H1 (cell line): Measurements from ENCODE around the gene CELF5. TPM values are rescaled to one million over a fixed set of nuclear protein-coding genes. Genes with fewer than 3 reads are reported as not detected.

Experiments used
- CTCF ChIA-PET: fragments of 300-600 bp; sonication (Branson Sonifier 250); formaldehyde crosslinking; loops from one replicate; lab custom pipeline; 2021; ENCODE audit not compliant: partially characterized antibody; lab: Charles Lee
- POLR2A ChIA-PET: fragments of 300-600 bp; sonication (Branson Sonifier 250); formaldehyde crosslinking; loops from one replicate; lab custom pipeline; 2021; ENCODE audit warnings: inconsistent platforms; ENCODE audit not compliant: partially characterized antibody; lab: Charles Lee
- DNase-seq, 2 experiments: peaks; one replicate each; pipeline versions ENCODE4 v3.0.0 to v3.0.0-alpha.2; 2010 to 2022; ENCODE audit warnings: low spot score in 2 of 2, low read depth in 1 of 2, mixed read lengths in 1 of 2
- FAIRE-seq: peaks from 2 replicates; lab custom pipeline; 2011; peaks lifted over from hg19 to GRCh38; lab: Jason Lieb, UNC
- H2AFZ ChIP-seq: 2 replicates; pipeline ENCODE4 v1.8.1; 2012; ENCODE audit warnings: low read length, inconsistent platforms
- H2AK5ac ChIP-seq: 2 replicates; pipeline ENCODE4 v1.6.1; 2013; ENCODE audit warnings: low read depth, low read length
- H2BK120ac ChIP-seq: replicated peaks from 2 replicates; pipeline ENCODE3; 2013; ENCODE audit warnings: low read depth, low read length, inconsistent platforms
- H2BK12ac ChIP-seq: 2 replicates; pipeline ENCODE4 v1.6.1; 2013; ENCODE audit warnings: low read depth, low read length
- H2BK15ac ChIP-seq: 2 replicates; pipeline ENCODE4 v1.6.1; 2013; ENCODE audit warnings: low read length
- H2BK20ac ChIP-seq: 2 replicates; pipeline ENCODE4 v1.6.1; 2013; ENCODE audit warnings: low read length
- H2BK5ac ChIP-seq: 2 replicates; pipeline ENCODE4 v1.6.1; 2013; ENCODE audit warnings: low read depth, low read length
- H3K14ac ChIP-seq: 2 replicates; pipeline ENCODE4 v1.6.1; 2013; ENCODE audit warnings: inconsistent platforms; ENCODE audit not compliant: insufficient read length
- H3K18ac ChIP-seq: 2 replicates; pipeline ENCODE4 v1.6.1; 2013; ENCODE audit warnings: low read length; ENCODE audit errors: extremely low read depth
- H3K23ac ChIP-seq: 2 replicates; pipeline ENCODE4 v1.6.1; 2013; ENCODE audit warnings: inconsistent platforms; ENCODE audit not compliant: insufficient read length
- H3K23me2 ChIP-seq: 2 replicates; pipeline ENCODE4 v1.6.1; 2013; ENCODE audit warnings: low read depth, low read length
- H3K27ac ChIP-seq: 2 replicates; pipeline ENCODE4 v1.6.1; 2011; ENCODE audit warnings: low read depth, low read length, inconsistent platforms
- H3K27me3 ChIP-seq, 4 experiments: replicated peaks in 1 of 4; 1 replicate in 1 of 4; 2 replicates in 3 of 4; pipeline versions ENCODE4 v1.6.1 to v1.8.1; 2011 to 2013; ENCODE audit warnings: low read length in 3 of 4, mild to moderate bottlenecking in 3 of 4, inconsistent platforms in 2 of 4, mixed read lengths in 2 of 4, moderate library complexity in 1 of 4; ENCODE audit not compliant: control insufficient read depth in 3 of 4, insufficient read depth in 3 of 4; ENCODE audit errors: extremely low read depth in 1 of 4
- H3K36me3 ChIP-seq, 4 experiments: 2 replicates each; pipeline versions ENCODE4 v1.6.1 to v1.8.1; 2011 to 2013; ENCODE audit warnings: mild to moderate bottlenecking in 4 of 4, low read length in 3 of 4, moderate library complexity in 2 of 4, control low read depth in 1 of 4, inconsistent platforms in 1 of 4; ENCODE audit not compliant: insufficient read depth in 4 of 4, control insufficient read depth in 2 of 4
- H3K4ac ChIP-seq: replicated peaks from 2 replicates; pipeline ENCODE3; 2013; ENCODE audit warnings: low read length, low read depth, mixed read lengths, inconsistent platforms; ENCODE audit not compliant: insufficient read length
- H3K4me1 ChIP-seq, 4 experiments: replicated peaks in 1 of 4; 1 replicate in 1 of 4; 2 replicates in 3 of 4; pipeline versions ENCODE4 v1.6.1 to v1.8.1; 2011 to 2013; ENCODE audit warnings: low read length in 3 of 4, inconsistent platforms in 2 of 4, mixed read lengths in 1 of 4; ENCODE audit not compliant: insufficient read depth in 4 of 4, control insufficient read depth in 3 of 4
- H3K4me2 ChIP-seq, 2 experiments: 2 replicates each; pipeline versions ENCODE4 v1.6.1 to v1.8.1; 2011 to 2013; ENCODE audit warnings: low read depth in 2 of 2, low read length in 2 of 2, control low read depth in 1 of 2, inconsistent platforms in 1 of 2, mild to moderate bottlenecking in 1 of 2; ENCODE audit not compliant: insufficient read depth in 1 of 2
- H3K4me3 ChIP-seq, 4 experiments: fragments of 200-600, 300-600 bp in 1 of 4; sonication (generic), shearing (Covaris generic), sonication (Bioruptor Twin) in 1 of 4; 2 replicates each; pipeline versions ENCODE4 v1.5.1 to v1.8.1; 2011 to 2016; ENCODE audit warnings: low read length in 4 of 4, low read depth in 3 of 4, control low read depth in 2 of 4, inconsistent platforms in 2 of 4, mild to moderate bottlenecking in 2 of 4, mixed read lengths in 1 of 4, moderate library complexity in 1 of 4; ENCODE audit not compliant: insufficient read depth in 2 of 4; ENCODE audit errors: extremely low read depth in 1 of 4
- H3K56ac ChIP-seq: replicated peaks from 2 replicates; pipeline ENCODE3; 2013; ENCODE audit warnings: low read depth, mild to moderate bottlenecking, mixed read lengths, low read length, inconsistent platforms; ENCODE audit not compliant: insufficient read length
- H3K79me1 ChIP-seq: 2 replicates; pipeline ENCODE4 v1.6.1; 2013; ENCODE audit warnings: low read depth, low read length, control low read depth
- H3K79me2 ChIP-seq, 2 experiments: 2 replicates each; pipeline versions ENCODE4 v1.6.1 to v1.8.1; 2012 to 2013; ENCODE audit warnings: low read length in 2 of 2, mild to moderate bottlenecking in 2 of 2, inconsistent platforms in 1 of 2; ENCODE audit not compliant: insufficient read depth in 2 of 2, control insufficient read depth in 1 of 2
- H3K9ac ChIP-seq, 4 experiments: replicated peaks in 1 of 4; 1 replicate in 1 of 4; 2 replicates in 3 of 4; pipeline versions ENCODE4 v1.6.1 to v1.8.1; 2011 to 2013; ENCODE audit warnings: low read depth in 3 of 4, low read length in 3 of 4, control low read depth in 2 of 4, mild to moderate bottlenecking in 2 of 4, moderate library complexity in 2 of 4, inconsistent platforms in 1 of 4; ENCODE audit errors: extremely low read depth in 1 of 4
- H3K9me3 ChIP-seq, 2 experiments: 2 replicates each; pipeline versions ENCODE4 v1.6.1 to v1.8.1; 2012 to 2013; ENCODE audit warnings: mild to moderate bottlenecking in 2 of 2, moderate library complexity in 2 of 2, control low read depth in 1 of 2, inconsistent platforms in 1 of 2, low read depth in 1 of 2, low read length in 1 of 2, mixed read lengths in 1 of 2; ENCODE audit not compliant: insufficient read depth in 2 of 2
- H4K20me1 ChIP-seq, 2 experiments: replicated peaks in 1 of 2; 2 replicates each; pipeline versions ENCODE3 to v1.8.1; 2011 to 2013; ENCODE audit warnings: inconsistent platforms in 2 of 2, low read length in 2 of 2, mild to moderate bottlenecking in 1 of 2; ENCODE audit not compliant: insufficient read depth in 2 of 2, control insufficient read depth in 1 of 2
- H4K5ac ChIP-seq: 2 replicates; pipeline ENCODE4 v1.6.1; 2013; ENCODE audit warnings: low read length, low read depth, mixed read lengths, inconsistent platforms; ENCODE audit not compliant: insufficient read length
- H4K8ac ChIP-seq: 2 replicates; pipeline ENCODE4 v1.8.0; 2013; ENCODE audit warnings: mild to moderate bottlenecking, moderate library complexity, low read length, inconsistent platforms; ENCODE audit not compliant: insufficient read depth; ENCODE audit errors: extremely low read depth
- H4K91ac ChIP-seq: replicated peaks from 2 replicates; pipeline ENCODE3; 2013; ENCODE audit warnings: low read length, mixed read lengths, inconsistent platforms; ENCODE audit not compliant: insufficient read length
- CBX5 ChIP-seq: fragments of 300-800, 300-1000 bp; sonication (generic); IDR thresholded peaks from 2 replicates; pipeline ENCODE4 v1.7.1; 2016; ENCODE audit warnings: antibody characterized with exemption, low read length, low read depth
- FOSL1 ChIP-seq: IDR thresholded peaks from 2 replicates; pipeline ENCODE4 v1.6.1; 2011; ENCODE audit warnings: mild to moderate bottlenecking, low read depth, low read length, moderate library complexity; ENCODE audit not compliant: insufficient read depth
- GABPA ChIP-seq: IDR thresholded peaks from 2 replicates; pipeline ENCODE4 v1.6.1; 2011; ENCODE audit warnings: mild to moderate bottlenecking, low read length, moderate library complexity, borderline replicate concordance; ENCODE audit not compliant: insufficient read depth
- KDM1A ChIP-seq: fragments of 200-600, 300-600 bp; sonication (generic); IDR thresholded peaks from 2 replicates; pipeline ENCODE4 v1.7.1; 2016; ENCODE audit warnings: mild to moderate bottlenecking, low read length, borderline replicate concordance
- KDM4A ChIP-seq: IDR thresholded peaks from one replicate; pipeline ENCODE4 v1.7.1; 2012; ENCODE audit warnings: low read depth, mild to moderate bottlenecking, moderate library complexity, low read length, inconsistent platforms; ENCODE audit not compliant: severe bottlenecking
- POLR2A ChIP-seq, 2 experiments: IDR thresholded peaks; 1 replicate in 1 of 2; 2 replicates in 1 of 2; pipeline ENCODE4 v1.6.1; 2011; ENCODE audit warnings: low read depth in 2 of 2, low read length in 2 of 2, mild to moderate bottlenecking in 2 of 2; ENCODE audit errors: control extremely low read depth in 1 of 2
- SAP30 ChIP-seq: fragments of 300-600 bp; sonication (generic); IDR thresholded peaks from 2 replicates; pipeline ENCODE4 v1.7.1; 2012; ENCODE audit warnings: low read length, moderate library complexity, mild to moderate bottlenecking, inconsistent platforms; ENCODE audit not compliant: insufficient read depth, insufficient replicate concordance
- SIN3A ChIP-seq, 2 experiments: IDR thresholded peaks in 1 of 2; conservative IDR thresholded peaks in 1 of 2; 2 replicates each; pipeline ENCODE4 v1.6.1; 2011 to 2012; ENCODE audit warnings: low read length in 2 of 2, improper control_type of control experiment in 1 of 2, low read depth in 1 of 2, mild to moderate bottlenecking in 1 of 2
- SP1 ChIP-seq: IDR thresholded peaks from 2 replicates; pipeline ENCODE4 v1.6.1; 2011; ENCODE audit warnings: low read depth, low read length
- TBP ChIP-seq: IDR thresholded peaks from 2 replicates; pipeline ENCODE4 v1.6.1; 2011; ENCODE audit warnings: low read depth, low read length, improper control_type of control experiment
- WGBS, 2 experiments: shearing (Covaris generic) in 1 of 2; methylation state at CpG; one replicate each; pipeline versions ENCODE4 v1.1.6 to v1.1.7; 2013 to 2015; ENCODE audit warnings: low lambda C conversion rate in 2 of 2, mixed read lengths in 2 of 2, inconsistent platforms in 1 of 2, low coverage in 1 of 2, missing lambda C conversion rate in 1 of 2; ENCODE audit not compliant: insufficient replicate concordance in 2 of 2, insufficient coverage in 1 of 2, insufficient read length in 1 of 2; ENCODE audit errors: extremely low coverage in 1 of 2, missing lambda C conversion rate in 1 of 2; 5-methylcytosine and 5-hydroxymethylcytosine counted together
- polyA plus RNA-seq, 7 experiments: library from polyadenylated mRNA; depleted of rRNA in 3 of 7; stranded (reverse) in 5 of 7; unstranded in 2 of 7; fragments of >200 nt in 5 of 7; fragments of 200-250 nt in 2 of 7; gene quantifications; 1 replicate in 5 of 7; 2 replicates in 1 of 7; 4 replicates in 1 of 7; pipeline versions ENCODE4 v1.2.1 to v1.2.3, GENCODE V29; 2011 to 2013; ENCODE audit warnings: missing spikeins in 2 of 7, mixed read lengths in 2 of 7
- total RNA-seq: library from RNA; stranded (reverse); fragmentation: NEBNext Ultra II Directional; extraction: Animal tissue kit (Norgen Biotek cat#: 25700); gene quantifications from 2 replicates; pipeline ENCODE4 v1.2.1, GENCODE V29; 2021
- TF ChIP-seq, protein P1 (sequence below): IDR thresholded peaks from 2 replicates; pipeline ENCODE4 v1.6.1; 2012; ENCODE audit warnings: inconsistent platforms

The CELF5 gene
- total and polyA plus RNA-seq, 2 of the 8 experiments (the other 6 are each of a cell fraction or from before 2014, with no cell fraction given), result 9.8 to 15.0 TPM

DNA sequence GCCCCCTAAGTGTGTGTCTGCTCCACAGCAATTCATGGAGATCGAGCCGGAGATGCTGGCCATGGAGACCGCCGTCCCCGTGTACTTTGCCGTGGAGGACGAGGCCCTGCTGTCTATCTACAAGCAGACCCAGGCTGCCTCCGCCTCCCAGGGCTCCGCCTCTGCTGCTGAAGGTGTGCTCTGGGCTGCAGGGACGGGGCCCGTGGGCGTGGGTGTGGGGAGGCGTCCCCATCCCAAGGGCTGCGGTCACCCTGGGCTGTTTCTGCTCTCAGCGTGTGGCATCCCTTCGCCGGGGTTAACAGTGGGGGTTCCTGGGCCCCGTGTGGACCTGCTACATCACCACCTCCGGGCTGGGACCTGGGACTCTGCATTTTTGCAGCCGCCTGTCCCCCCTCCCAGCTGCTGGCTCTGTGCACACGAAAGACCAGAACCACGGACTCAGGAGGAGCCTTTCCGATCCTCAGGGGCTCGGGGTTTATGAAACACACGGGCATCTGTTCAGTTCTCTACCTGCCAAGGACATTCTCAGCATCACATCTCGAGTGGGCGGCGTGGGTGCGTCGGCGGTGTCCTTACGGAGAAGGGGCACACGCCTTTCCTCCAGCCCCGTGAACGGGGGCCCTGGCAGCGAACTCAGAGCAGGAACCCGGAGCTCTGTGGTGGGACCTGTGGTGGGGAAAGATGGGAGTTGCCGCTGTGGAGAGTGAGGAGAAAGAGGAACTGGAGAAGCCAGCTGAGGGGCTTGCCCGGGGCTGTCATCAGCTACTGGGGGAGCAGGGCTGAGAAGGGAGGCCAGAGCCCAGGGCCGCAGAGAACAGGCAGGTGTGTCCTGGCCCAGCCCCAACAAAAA is 31.0 kb upstream of the CELF5 start:
- H3K56ac ChIP-seq, result no peak overlapping the region
- POLR2A ChIA-PET, result no interaction called here
- no peak overlapping the region for H2AK5ac ChIP-seq
- H4K5ac ChIP-seq, result no peak overlapping the region
- H3K4me2 ChIP-seq, result no peak overlapping the region
- H3K27me3 ChIP-seq, result no peaks in the 10 kb centered on the region
- no peak overlapping the region for H3K4ac ChIP-seq
- H2BK12ac ChIP-seq, result no peak overlapping the region
- no peak overlapping the region for H2BK20ac ChIP-seq
- no peaks in the 10 kb centered on the region for H3K9me3 ChIP-seq
- no peak overlapping the region for H3K4me3 ChIP-seq
- peaks cover 0 to 6% (median 3%) of the 10 kb centered on the region in 4 experiments; a peak in 4 of 7 replicates for H3K4me1 ChIP-seq
- H4K91ac ChIP-seq, result no peak overlapping the region
- peaks cover 0 to 9% (median 6%) of the 10 kb centered on the region in 4 experiments; a peak in 3 of 8 replicates for H3K36me3 ChIP-seq
- FAIRE-seq (no peak), DNase-seq (no peak)
- H3K79me2 ChIP-seq, result peaks cover 0 to 40% of the 10 kb centered on the region in 2 experiments; a peak in 3 of 4 replicates
- no peak overlapping the region for H2BK120ac ChIP-seq
- no peak overlapping the region for H3K9ac ChIP-seq
- H3K23ac ChIP-seq, result no peak overlapping the region
- H2AFZ ChIP-seq, result no peak overlapping the region
- CTCF ChIA-PET, result interaction anchor here (1.0 kb wide), 1 partner anchor 10 kb away, joined by 5 read pairs; no protein-coding TSS in a partner anchor
- H2BK15ac ChIP-seq, result no peak overlapping the region
- H3K18ac ChIP-seq, result no peak overlapping the region
- H3K23me2 ChIP-seq, result no peaks in the 10 kb centered on the region
- no peak overlapping the region for H2BK5ac ChIP-seq
- no peak overlapping the region for H3K14ac ChIP-seq
- peaks cover 18 to 34% of the 10 kb centered on the region in 2 experiments for H4K20me1 ChIP-seq
- H4K8ac ChIP-seq, result no peak overlapping the region
- H3K27ac ChIP-seq, result no peak overlapping the region
- 94% methylated on average over 35 of the region's 40 CpGs; no CpG with 5 or more reads in 1 of the 2 experiments for WGBS, 2 experiments
- H3K79me1 ChIP-seq, result peaks cover 29% of the 10 kb centered on the region
- TF ChIP-seq, protein P1, sequence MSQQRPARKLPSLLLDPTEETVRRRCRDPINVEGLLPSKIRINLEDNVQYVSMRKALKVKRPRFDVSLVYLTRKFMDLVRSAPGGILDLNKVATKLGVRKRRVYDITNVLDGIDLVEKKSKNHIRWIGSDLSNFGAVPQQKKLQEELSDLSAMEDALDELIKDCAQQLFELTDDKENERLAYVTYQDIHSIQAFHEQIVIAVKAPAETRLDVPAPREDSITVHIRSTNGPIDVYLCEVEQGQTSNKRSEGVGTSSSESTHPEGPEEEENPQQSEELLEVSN, result no peak
- TF ChIP-seq POLR2A (IDR thresholded peaks at IDR 0.05; ENCODE audit: control extremely low read depth in 1 of 2, low read depth in 2 of 2, low read length in 2 of 2), result no peak
- no peak for TF ChIP-seq SP1
- TF ChIP-seq KDM1A, result no peak
- no peak for TF ChIP-seq GABPA
- no peak for TF ChIP-seq FOSL1
- no peak for TF ChIP-seq SIN3A (conservative IDR thresholded peaks at IDR 0.05 in 1 of 2, IDR thresholded peaks at IDR 0.05 in 1 of 2; ENCODE audit: low read depth in 1 of 2, low read length in 2 of 2)
- TF ChIP-seq TBP, result no peak
- TF ChIP-seq CBX5, result no peak
- no peak for TF ChIP-seq SAP30
- no peak for TF ChIP-seq KDM4A
